ENCODE results near the gene ZNF80. TPM values are rescaled to one million over a fixed set of nuclear protein-coding genes. Genes with fewer than 3 reads are reported as not detected.

The ZNF80 gene
- total and polyA plus RNA-seq, 2 of the 13 experiments (the other 11 are each of a cell fraction or from before 2014, with no cell fraction given), result not detected

DNA sequence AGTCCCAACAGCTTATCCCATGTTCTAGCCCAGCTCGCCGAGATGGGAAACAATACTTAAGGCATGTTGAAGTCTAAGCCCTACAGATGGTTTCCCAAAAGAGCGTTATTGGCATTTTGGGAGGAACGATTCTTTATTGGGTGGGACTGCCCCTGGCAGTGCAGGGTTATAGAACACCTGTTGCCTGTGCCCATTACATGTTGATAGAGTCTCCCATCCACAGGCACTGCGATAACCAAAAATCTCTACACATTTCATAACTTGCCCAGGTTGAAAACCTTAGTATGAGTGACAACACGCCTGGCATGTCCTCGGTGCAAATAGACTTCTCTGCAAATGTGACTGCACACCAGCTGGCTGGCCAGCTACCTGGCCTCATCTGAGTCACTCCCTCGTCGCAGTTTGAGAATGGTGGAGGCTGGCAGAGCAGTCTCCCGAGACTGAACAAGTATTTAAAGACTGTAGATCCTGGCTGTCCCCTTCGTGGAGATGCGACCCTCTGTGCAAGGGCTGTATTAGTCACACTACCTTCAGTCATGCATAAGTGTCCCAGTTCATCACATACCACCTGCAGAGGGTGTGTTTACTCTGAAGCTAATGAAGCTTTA, 18.7 kb downstream of the ZNF80 start (continued):
- TF ChIP-seq, protein P1, sequence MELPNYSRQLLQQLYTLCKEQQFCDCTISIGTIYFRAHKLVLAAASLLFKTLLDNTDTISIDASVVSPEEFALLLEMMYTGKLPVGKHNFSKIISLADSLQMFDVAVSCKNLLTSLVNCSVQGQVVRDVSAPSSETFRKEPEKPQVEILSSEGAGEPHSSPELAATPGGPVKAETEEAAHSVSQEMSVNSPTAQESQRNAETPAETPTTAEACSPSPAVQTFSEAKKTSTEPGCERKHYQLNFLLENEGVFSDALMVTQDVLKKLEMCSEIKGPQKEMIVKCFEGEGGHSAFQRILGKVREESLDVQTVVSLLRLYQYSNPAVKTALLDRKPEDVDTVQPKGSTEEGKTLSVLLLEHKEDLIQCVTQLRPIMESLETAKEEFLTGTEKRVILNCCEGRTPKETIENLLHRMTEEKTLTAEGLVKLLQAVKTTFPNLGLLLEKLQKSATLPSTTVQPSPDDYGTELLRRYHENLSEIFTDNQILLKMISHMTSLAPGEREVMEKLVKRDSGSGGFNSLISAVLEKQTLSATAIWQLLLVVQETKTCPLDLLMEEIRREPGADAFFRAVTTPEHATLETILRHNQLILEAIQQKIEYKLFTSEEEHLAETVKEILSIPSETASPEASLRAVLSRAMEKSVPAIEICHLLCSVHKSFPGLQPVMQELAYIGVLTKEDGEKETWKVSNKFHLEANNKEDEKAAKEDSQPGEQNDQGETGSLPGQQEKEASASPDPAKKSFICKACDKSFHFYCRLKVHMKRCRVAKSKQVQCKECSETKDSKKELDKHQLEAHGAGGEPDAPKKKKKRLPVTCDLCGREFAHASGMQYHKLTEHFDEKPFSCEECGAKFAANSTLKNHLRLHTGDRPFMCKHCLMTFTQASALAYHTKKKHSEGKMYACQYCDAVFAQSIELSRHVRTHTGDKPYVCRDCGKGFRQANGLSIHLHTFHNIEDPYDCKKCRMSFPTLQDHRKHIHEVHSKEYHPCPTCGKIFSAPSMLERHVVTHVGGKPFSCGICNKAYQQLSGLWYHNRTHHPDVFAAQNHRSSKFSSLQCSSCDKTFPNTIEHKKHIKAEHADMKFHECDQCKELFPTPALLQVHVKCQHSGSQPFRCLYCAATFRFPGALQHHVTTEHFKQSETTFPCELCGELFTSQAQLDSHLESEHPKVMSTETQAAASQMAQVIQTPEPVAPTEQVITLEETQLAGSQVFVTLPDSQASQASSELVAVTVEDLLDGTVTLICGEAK (IDR thresholded peaks at IDR 0.05), result no peak
- TF ChIP-seq, protein P1 (CRISPR knock-in tag; IDR thresholded peaks at IDR 0.05), result no peak
- TF ChIP-seq HES4 (CRISPR knock-in tag; IDR thresholded peaks at IDR 0.05; ENCODE audit: borderline replicate concordance), result no peak
- no peak for TF ChIP-seq RAD21 (CRISPR knock-in tag; IDR thresholded peaks at IDR 0.05)
- no peak for TF ChIP-seq EEA1 (CRISPR knock-in tag; IDR thresholded peaks at IDR 0.05; ENCODE audit: borderline replicate concordance)
- TF ChIP-seq, protein P2, sequence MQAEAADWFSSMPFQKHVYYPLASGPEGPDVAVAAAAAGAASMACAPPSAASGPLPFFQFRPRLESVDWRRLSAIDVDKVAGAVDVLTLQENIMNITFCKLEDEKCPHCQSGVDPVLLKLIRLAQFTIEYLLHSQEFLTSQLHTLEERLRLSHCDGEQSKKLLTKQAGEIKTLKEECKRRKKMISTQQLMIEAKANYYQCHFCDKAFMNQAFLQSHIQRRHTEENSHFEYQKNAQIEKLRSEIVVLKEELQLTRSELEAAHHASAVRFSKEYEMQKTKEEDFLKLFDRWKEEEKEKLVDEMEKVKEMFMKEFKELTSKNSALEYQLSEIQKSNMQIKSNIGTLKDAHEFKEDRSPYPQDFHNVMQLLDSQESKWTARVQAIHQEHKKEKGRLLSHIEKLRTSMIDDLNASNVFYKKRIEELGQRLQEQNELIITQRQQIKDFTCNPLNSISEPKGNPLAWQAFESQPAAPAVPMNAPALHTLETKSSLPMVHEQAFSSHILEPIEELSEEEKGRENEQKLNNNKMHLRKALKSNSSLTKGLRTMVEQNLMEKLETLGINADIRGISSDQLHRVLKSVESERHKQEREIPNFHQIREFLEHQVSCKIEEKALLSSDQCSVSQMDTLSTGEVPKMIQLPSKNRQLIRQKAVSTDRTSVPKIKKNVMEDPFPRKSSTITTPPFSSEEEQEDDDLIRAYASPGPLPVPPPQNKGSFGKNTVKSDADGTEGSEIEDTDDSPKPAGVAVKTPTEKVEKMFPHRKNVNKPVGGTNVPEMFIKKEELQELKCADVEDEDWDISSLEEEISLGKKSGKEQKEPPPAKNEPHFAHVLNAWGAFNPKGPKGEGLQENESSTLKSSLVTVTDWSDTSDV (CRISPR knock-in tag; IDR thresholded peaks at IDR 0.05), result no peak
- no peak for TF ChIP-seq BHLHE40 (IDR thresholded peaks at IDR 0.05; ENCODE audit: low read length)
- TF ChIP-seq PAWR (CRISPR knock-in tag; IDR thresholded peaks at IDR 0.05; ENCODE audit: borderline replicate concordance), result no peak
- no peak for TF ChIP-seq ZSCAN29 (CRISPR knock-in tag; conservative IDR thresholded peaks at IDR 0.05)
- no peak for TF ChIP-seq MYC (CRISPR knock-in tag; IDR thresholded peaks at IDR 0.05; ENCODE audit: borderline replicate concordance)

All from HepG2 (cell line).